Body of pancreas (tissue), 4 donors: Measurements from ENCODE around the gene SLC18B1.

ENCODE experiments used
- POLR2A ChIP-seq, 3 donors: fragments of 450-650 bp; IDR thresholded peaks; one replicate each; pipeline ENCODE4 v1.6.1; 2016; ENCODE audit warnings: antibody characterized with exemption in 3 of 3, mild to moderate bottlenecking in 2 of 3
- TF ChIP-seq, protein P1 (sequence below), 7 experiments: fragments of 450-650 bp in 4 of 7; fragments of 200-600 bp in 3 of 7; sonication (generic) in 3 of 7; IDR thresholded peaks; one replicate each; pipeline ENCODE4 v1.5.1; 2016 to 2019; ENCODE audit warnings: antibody characterized with exemption in 7 of 7

DNA sequence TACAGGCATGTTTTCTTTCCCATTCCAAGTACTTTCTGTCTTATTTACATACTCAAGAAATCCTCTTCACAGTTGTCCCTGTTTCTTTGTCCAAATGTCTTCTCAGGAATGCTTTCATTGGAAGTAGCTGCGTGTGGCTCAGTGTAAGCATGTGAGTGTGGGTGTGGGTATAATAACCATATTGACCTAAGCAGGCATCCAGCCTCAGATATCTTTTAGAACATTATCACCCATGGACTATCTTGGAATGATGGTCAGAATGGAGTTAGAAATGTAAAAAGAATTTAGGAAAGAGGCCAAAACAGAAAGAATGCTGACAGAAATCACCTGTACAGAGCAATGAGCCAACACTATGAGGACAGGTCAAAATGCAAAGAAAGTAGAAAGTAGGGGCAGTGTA, 57.2 kb downstream of the SLC18B1 start:
- TF ChIP-seq, protein P1, sequence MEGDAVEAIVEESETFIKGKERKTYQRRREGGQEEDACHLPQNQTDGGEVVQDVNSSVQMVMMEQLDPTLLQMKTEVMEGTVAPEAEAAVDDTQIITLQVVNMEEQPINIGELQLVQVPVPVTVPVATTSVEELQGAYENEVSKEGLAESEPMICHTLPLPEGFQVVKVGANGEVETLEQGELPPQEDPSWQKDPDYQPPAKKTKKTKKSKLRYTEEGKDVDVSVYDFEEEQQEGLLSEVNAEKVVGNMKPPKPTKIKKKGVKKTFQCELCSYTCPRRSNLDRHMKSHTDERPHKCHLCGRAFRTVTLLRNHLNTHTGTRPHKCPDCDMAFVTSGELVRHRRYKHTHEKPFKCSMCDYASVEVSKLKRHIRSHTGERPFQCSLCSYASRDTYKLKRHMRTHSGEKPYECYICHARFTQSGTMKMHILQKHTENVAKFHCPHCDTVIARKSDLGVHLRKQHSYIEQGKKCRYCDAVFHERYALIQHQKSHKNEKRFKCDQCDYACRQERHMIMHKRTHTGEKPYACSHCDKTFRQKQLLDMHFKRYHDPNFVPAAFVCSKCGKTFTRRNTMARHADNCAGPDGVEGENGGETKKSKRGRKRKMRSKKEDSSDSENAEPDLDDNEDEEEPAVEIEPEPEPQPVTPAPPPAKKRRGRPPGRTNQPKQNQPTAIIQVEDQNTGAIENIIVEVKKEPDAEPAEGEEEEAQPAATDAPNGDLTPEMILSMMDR (IDR thresholded peaks at IDR 0.05), result no peak
- no peak for TF ChIP-seq POLR2A (IDR thresholded peaks at IDR 0.05)
